Prostate gland (tissue), 2 donors: Measurements from ENCODE around the gene CLDN2.

Experiments
- CTCF ChIP-seq, 4 experiments: fragments of 200-600 bp in 2 of 4; fragments of 450-650 bp in 2 of 4; sonication (generic) in 2 of 4; IDR thresholded peaks; 1 replicate in 3 of 4; 2 replicates in 1 of 4; pipeline ENCODE4 v1.5.1; 2016 to 2019; ENCODE audit warnings: antibody characterized with exemption in 4 of 4, mild to moderate bottlenecking in 2 of 4, moderate library complexity in 2 of 4
- POLR2A ChIP-seq: fragments of 450-650 bp; IDR thresholded peaks from one replicate; pipeline ENCODE4 v1.6.1; 2016; ENCODE audit warnings: antibody characterized with exemption, mild to moderate bottlenecking
- POLR2AphosphoS5 ChIP-seq: sonication (generic); formaldehyde crosslinking; IDR thresholded peaks from one replicate; pipeline ENCODE4 v1.6.1; 2017; ENCODE audit warnings: antibody characterized with exemption

- no peak for TF ChIP-seq CTCF (IDR thresholded peaks at IDR 0.05)
- TF ChIP-seq POLR2A, result no peak
- TF ChIP-seq POLR2AphosphoS5, result no peak
Measured at GRCh38 chrX:106948641-106949040, 28.4 kb downstream of the CLDN2 start.
